T-helper 2 cell (primary cell): ENCODE data around the gene NFIB.

Experiments
- DNase-seq, 5 experiments: peaks; one replicate each; pipeline versions ENCODE4 v3.0.0 to v3.0.0-alpha.2; 2012 to 2022

NFIB gene

DNA sequence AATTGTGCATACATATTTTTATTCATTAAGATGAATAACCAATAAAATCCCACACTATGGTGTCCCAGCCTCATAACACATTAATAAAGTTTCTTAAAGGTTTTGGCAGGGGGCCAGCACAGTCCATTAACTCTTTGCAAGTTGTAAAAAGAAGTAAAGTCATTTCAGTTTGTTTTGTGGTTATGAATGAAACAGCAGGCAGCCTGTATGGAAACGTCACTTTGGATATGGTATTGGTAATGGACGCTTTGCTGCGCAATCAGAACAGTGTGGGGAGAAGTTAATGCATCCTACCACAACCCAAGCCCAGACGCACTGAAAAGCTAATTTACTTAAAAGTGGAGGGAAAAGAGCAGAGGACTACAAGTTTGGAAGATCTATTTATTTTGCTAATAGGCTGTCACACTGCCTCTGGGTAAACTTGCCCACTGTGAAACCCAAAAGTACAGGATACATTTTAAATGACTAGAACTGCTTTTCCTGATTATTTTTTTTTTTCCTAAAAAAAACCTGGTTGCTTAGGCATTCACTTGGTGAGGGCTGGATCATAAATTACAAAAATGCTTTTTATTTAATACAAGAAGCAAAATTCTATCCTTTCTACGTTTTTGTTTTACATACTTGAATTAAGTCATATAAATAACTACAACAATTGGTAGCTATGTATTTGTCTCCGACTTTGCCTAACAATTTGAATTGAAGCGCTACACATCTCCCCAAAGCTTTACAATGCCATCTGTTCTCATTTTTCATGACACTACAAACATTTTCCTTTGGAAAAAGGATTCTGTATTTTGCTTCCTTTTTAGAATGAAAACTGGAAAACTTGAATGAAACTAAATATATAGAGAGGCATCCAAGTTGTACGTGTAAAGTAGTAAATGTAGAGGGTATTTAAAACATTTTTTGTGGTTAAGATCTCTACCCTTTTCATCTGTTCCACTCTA lies 104.3 kb downstream of the NFIB start:
- DNase-seq, result no peak

DNA sequence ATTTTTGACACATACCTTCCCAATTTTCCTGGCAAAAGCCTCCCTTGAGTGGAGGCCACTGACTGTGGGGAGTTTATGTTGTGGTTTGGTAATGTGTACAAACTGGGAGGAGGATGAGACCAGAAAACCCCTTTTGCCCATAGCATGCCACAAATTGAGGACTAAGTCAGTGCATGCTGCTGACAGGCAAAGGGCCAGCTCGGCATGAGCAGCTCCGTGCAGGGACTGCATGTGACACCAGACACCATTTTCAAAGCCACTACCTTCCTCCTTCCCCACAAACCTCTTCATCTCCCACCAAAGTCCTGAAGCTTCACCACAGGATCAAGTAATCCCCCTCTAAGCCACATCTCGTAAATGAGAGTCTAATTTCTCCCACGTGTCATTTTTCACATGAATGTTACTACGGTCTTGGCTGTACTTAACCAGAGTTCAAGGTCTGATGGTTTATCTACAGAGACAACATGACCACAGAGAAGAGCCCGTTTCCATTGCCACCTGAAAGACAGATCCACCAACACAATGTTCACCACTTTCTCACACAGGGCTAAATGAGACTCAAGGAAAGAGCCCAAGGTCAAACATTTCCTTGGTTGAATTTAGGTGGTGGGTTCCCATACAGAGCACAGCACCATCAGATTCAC lies 106.5 kb downstream of the NFIB start:
- DNase-seq, result no peak

DNA sequence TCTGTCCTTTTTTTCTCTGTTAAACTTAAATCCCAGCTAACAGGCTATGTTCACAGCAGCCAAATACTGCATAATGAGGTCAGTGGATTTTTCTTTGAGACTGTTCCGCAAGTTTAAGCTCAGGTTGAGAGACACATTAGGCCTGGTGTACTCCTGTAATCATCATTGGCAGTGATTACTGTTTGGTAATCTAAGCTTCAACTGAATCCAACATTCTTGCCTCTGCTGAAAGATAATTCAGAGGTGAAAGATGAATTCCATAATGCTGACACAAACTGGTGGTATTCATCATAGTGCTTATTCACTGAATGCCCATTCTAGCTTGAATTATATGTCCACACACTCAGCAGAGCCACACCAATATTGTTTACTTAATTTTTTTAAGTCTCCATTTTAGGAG lies 108.5 kb downstream of the NFIB start:
- DNase-seq, result no peak

DNA sequence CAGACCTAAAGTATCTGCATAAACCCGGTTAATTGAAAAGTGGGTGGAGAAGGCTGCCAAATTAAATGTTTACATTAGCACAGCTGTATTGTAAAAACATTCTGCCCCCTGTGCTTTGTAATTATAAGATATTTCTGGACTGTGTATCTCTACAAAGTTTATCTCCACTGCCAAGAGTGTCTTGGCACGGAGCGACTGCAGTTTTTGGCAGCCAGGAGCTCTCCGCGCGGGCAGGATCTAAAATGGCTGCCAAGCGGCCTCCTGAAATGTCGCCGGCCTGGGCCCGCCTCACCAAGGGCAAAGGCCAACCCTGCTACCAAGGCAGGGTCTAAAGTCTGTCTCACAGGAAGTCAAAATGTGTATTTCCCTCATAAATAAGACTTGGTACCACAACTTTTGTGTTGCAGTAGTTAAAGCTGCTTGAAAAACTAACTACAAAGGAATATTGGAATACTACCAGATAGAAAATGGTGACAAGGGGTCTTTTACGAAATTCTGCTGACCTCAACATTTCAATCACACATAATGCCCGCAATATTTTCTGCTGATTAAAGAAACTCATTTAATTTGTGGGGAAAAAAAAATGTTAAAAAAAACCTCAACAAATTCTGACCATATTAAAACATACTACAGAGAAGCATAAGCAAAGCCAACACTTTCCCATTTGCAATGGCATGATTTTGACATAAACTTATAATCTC lies 110.4 kb downstream of the NFIB start:
- DNase-seq, result no peak

DNA sequence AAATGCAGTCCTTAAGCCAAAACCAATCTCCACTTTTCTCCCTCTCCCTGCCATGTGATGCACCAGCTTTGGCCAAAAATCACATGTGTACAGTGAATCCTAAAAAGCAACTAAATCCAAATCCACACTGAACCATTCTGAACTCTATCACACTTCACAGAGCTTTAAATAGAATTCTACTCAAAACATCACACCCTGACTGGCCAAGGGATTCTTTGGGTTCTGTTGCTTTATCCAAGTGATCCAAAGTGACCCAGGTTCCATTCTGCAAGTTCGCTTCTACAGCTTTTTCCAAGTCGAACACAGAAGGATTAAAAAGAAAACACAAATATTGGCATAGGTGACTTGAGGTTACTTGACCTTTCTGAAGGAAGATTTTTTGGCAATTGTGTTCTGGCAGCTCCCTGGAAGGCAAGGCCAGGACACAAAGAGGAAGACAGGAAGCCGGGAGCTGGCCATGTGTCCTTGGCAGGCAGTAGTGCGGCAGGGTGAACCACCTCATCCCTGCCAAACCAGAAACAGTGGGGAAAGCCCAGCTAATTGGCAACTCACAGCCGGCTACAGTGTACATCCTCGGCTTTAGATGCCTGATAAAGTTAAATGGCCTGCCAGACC lies 115.0 kb downstream of the NFIB start:
- DNase-seq, result no peak

DNA sequence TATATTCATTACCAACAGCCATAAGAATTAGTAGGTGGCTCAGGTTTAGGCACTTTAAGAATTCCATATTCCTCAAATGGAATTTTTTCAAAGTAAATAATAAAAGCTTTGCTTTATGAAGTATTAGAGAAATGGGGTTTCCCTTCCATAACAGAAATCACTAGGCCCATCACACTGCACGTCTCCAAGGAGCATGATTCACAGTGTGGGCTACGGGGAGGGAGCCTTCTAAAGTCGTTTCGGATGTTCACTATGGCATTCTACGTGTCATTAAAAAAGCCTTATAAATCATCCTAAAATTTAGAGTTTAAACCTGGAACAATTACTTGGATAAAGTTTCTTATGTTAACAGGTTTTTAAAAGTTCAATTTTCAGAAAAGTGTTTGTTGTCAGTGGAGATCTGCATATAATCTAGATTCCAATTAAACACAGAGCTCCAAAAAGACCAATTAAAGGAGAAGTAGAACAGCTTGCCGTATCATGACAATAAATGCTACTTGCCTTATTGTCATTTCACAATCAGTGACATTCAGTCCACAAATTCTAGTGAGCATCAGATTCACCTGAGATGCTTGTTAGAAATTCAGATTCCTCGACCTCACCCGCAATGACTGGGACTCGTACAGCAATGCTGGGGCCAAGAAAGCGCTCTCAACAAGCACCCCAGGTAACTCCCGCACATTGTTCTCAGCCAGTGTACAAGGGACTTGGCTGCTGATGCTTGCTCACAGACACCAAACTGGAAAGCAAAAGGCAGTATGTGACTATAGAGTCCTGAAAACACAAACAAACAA lies 115.7 kb downstream of the NFIB start:
- no peak for DNase-seq

DNA sequence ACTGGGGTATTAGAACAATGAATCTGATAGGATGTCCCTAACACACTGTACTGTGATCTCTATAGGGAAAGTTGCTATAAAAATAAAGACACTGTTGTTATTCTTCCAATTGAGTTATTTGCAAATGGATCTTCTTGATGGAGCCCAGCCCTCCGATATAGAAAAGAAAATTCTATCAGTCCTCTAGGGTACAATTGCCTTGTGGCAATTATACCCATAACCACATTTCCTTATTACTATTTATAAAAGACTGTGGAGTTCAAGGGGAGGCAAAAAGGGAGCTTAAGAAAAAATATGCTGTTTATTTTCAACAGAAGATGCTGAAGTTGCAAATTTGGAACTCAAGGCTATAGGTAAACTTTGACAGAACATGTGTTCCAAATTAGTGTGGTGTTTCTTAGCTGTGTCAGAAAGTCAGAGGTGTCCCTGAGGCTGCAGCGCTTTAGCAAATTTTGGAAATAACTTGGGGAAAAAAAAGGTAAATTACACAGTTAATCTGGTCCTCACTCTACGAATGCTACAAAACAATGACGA lies 116.5 kb downstream of the NFIB start:
- DNase-seq, result no peak

DNA sequence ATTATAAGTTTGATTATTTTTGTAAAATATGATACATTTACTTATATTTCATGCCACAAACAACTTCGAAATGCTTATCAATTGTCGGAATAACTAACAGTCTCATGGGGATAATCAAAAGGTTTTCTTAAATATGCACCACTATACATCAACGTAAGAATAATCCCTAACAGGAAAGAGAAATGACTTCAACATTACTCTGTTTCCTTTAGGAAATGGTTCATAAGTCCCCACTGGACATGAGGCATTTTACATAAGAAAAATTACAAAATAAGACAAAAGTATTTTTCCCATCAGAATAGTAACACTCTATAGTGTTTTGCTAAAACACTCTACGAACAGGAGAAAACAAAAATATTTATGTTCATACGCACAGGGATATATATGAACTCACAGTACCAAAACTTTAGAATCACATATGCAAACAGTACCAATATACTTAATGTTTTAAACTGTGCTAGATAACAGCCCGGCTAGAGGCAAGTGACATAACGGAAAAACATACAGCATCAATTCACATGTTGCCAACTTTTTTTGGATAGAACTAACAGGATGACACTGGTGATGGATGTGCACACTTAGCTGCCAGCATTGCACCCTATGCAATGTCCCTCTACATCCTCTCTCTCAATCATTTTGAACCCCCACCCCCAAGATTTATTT lies 120.5 kb downstream of the NFIB start:
- DNase-seq, result no peak

DNA sequence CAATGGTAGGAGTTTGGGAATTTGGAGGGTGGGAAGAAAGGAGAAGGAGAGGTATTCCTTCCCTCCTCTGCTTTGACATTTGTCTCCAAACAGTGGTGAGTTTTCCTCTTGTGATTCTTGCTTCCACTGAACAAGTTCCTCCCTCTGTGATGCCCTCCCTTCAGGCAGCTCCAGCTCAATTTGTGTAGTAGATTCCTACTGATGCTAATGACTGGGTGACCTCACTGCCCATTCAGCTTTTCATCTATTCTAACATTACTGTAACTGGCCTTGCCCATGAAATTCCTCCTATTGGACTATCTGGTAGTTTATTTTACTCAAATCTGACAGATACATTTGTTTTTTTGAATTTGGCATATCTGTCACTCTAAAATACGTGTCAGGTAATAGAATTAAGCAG lies 121.4 kb downstream of the NFIB start:
- no peak for DNase-seq

DNA sequence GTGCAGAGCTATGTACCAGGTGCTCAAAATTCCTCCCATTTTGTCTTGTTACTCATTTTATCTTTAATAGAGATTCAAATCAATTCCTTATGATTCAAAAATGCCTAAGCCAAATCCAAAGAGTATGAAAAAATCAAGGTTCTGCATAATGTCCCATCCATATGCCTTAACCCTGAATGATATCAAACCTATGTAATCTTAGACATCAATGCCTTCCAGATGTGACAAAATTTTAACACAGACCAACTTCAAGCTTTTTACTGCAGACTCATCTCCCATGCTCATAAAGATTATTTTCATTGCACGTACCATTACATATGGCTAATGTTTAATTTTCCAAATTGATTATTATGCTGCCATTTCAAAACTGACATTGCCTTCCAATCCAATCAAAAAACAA lies 122.4 kb downstream of the NFIB start:
- no peak for DNase-seq

DNA sequence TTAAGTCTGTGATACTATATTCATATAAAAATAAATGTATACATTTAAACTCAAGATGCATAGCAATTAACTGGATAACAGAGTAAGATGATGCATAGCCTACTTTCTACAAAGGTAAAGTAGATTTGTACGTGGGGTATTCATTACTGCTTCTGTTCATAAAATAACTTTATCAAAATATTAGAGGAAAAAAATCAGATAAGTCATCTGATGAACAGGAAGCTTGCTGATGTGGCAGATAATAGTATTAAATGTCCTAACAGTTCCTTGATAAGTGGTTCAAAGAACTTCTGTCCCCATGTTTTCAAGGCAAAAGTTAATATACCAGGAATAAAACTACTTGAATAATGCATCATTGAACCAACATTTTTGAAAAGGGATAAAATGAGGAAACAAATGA lies 123.7 kb downstream of the NFIB start:
- no peak for DNase-seq

DNA sequence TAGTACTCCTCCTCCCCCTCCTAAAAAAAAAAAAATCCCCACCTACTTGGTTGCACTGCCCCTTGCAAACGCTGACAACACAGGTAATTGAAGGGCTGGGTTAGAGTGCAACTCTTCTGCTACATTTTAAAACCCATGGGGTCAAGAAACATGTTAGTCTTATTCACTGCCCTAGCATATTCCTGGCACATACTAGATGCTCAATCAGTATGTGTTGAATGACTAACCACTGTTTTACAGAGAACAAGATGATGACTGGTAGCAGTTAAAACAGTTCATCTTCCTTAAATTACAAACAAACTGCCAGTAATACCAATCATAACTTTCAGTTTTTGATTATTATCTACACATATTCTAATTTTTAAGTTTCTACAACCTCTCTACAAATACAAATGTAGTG lies 124.4 kb downstream of the NFIB start:
- DNase-seq, result no peak

DNA sequence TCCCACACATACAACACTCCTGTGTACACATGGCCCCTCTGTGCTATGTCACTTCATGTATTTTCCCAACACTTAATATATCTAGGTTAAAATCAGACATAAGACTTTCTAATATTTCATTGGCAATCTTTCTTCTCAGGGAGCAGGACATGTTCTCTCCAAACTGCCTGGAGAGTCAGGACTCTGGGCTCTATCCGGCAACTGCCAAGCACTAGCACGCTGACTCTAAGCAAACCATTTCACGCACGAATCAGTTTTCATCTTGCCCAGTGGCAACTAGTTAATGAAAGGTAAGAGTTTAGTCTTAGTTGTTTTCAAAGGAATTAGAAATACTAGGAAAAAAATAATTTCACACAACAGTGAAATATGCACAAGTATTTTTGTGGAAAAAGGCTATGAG lies 124.8 kb downstream of the NFIB start:
- DNase-seq, result no peak

DNA sequence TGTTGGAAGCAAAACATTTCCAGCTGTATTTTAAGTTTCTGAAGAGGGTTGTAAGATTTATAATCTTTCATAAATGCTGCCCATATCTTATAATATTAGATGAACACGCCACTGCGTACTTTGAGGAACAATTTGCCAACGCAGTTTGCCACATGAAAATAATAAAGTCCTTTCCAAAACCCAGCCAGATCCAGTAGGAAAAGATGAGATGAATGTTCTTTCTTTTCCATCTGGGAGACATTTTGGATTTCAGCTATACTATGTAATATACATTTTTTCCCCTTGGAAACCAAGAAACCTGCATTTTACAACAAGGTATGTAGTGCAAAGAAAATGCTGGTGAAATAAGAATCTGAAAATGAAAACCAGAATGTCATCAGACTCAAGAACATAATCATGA lies 125.4 kb downstream of the NFIB start:
- DNase-seq, result no peak

DNA sequence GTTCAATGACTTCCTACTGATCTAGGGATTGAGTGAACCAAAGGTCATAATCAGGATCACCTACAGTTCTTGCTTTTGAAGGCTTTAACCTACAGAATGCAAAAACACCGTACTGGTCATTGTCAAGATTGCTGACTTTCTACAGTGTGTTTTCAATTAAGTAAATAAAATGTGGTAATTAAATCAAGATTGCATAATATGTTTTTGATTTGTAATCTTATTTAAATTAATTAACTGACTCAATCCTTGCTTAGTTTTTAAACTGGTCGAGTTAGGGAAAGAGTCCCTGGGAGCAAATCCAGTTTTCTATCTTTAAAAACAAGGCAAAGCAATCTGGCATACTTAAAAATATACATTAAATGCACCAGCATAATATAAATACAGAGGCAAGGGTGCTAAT lies 125.9 kb downstream of the NFIB start:
- DNase-seq, result no peak

DNA sequence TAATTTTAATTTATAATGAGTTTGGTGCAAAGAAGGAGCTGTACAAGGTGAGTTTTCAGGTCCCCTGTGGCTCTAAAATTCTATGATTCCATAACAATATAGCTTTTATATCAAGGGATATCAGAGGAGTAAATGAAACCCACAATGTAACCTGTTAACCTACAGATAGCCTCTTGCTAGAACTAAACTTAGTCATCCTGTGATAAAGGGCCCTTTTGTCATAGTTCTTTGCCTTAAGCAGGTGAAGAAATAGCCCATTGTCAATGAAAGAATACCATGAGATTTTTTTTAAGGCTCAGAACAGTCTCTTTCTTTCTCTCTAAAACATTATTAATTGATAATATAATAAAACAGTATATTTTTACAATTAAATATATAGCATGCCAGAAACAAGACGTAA lies 127.8 kb downstream of the NFIB start:
- no peak for DNase-seq

DNA sequence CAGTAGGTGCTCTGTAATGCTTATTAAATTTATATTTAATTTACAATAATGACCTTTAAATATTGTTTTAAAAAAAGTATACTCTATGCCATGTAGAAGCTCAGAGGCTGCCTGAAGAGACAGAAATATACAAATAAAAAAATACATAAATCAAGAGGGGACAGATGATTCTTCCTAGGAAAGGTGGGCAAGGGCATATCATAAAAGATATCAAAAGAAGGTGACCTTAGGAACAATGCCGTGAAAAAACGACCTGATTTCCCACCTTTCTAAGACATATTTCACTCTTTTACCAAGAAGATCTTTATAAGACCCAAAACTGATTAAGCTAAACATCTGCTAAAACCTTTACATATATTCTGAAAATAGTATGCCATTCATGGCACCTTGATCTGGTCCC lies 128.9 kb downstream of the NFIB start:
- no peak for DNase-seq

DNA sequence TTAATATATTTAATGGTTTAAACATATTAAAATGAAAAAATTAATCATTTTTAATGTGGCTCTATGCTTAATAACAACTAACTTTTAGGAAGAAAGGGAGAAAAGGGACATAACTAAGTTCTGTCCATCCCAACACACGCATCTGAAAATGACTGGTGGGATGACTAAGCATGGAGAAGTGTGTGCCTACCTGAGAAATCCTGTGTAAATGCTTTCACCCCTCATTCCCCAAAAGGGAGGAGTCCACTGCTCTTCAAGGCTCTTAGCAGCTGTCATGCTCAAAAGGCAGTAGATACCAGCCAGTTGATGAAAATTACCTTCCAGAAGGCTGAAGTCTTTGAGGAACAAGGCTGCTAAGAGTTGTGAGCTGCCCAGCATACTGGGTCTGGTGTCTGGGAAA lies 130.9 kb downstream of the NFIB start:
- DNase-seq, result no peak

DNA sequence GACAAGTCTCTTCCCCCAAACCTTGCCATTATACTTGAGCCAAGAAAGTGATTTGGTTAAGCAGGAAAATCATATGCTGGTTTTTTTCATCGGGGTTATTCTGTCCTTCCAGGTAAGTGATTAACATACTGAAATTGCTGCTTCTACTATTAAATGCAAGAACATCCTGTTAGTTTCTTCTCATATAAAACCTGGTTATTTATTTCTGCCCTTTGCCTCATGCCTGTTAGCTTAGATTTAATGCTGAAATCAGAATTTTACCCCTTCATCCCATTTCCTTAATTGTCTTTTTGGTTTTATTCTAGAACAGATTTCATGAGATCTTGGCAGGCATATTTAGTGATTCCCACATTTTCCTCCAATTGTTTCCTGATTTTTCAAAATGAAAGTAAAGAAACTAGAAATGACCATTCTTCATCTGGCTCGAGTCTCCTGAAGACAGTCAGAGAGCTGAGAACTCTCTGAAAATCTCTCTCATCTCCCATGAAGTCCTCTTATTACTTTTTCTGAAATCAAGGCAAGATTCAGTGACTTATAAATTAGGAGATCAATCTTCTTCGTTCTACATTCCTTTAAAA lies 132.9 kb downstream of the NFIB start:
- no peak for DNase-seq

DNA sequence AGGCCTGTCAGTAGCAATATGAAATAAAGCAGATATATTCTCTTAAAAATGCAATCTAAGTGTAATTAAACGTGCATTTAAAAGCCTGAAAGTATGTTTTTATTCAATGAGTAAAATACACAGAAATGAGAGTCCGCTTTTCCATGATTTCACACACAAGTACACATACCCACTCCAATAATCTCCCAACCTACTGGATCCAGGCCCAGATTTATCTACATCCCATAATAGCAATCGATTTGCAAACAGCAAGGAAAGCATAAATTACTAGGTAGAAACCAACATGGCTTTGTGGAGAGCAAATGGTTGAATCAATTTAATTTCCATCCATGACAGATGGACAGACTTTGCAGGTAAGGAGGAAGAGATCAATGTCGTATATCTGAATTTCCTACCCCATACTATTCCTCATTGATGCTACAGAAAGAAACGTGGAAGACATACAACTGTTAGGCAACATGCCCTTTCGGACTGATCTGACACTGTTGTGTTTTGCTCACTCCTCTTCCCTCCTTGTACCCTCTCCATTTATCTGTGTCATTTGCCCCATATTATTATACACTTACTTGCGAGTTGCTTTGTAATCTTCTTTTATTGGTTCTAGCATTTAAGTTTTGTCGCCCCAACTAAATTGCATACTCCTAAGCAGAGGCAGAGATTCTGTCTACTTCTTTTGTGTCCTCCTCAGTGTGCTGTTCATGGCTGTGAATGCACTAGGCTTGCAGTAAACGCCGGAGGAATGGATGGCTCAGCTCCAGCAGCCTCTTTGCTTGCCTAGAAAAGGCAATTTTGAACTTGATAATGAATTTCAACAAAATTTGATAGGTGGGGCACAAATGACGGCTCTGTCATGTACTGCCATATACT lies 133.6 kb downstream of the NFIB start:
- no peak for DNase-seq
